Eye (tissue), 1 donor: ENCODE measurements around the gene SYS1.

Experiments
- DNase-seq: peaks from one replicate; pipeline ENCODE4 v3.0.0-alpha.2; 2015

The SYS1 gene

GRCh38 chr20:45358282-45359068 lies 4.5 kb upstream of the SYS1 start:
- no peak for DNase-seq

DNA sequence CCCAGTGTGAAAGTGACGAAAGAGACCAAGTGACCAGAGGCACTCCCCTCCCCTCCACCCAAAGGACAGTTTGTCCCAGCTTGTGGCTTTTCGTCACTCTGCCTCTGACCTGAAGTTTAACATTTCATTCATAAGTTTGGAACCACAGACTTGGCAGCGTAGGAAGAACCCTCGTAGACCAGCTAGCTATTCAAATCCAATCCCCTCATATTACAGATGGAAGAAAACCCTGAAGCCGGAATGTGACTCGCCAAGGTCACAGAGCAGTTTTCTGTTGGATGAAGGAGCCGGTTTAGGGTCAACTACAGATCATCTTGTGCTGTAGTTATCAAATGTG lies 3.9 kb upstream of the SYS1 start:
- no peak for DNase-seq

DNA sequence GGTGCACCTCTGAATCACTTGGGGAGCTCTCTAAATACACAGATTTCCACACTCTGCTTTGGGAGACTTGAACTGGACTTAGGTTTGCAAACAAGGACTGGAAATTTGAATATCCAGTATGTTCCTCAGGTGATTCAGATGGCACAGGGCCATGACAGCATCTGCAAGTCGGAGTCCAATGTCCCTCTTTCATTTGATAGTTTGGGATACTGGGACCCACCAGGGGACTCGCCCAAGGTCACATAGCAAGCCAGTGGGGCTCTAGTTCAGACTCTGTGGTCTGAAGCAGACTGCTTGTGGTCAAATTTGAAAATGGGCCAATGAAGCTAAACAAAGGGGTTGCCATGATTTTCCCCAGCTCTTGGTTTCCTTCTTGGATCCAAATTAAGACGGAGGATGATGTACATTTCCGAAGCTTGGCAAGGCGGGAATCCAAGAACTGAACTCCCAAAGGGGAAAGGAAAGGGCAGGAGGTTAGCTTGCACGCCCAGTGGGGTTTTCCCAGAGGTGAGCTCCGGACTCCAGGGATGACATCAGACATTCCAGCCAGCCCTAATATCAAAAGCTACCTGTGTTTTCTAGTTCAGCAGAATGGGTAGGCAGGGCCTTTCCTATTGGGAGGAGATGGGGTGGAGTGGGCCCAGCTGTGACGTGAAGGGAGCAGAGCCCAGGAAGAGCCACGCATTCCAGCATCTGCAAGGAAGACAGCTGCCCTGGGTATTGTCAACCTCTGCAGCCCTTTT lies 3.4 kb upstream of the SYS1 start:
- no peak for DNase-seq

- no peak for DNase-seq
Measured at GRCh38 chr20:45361793-45362192, 1.2 kb upstream of the SYS1 start.

DNA sequence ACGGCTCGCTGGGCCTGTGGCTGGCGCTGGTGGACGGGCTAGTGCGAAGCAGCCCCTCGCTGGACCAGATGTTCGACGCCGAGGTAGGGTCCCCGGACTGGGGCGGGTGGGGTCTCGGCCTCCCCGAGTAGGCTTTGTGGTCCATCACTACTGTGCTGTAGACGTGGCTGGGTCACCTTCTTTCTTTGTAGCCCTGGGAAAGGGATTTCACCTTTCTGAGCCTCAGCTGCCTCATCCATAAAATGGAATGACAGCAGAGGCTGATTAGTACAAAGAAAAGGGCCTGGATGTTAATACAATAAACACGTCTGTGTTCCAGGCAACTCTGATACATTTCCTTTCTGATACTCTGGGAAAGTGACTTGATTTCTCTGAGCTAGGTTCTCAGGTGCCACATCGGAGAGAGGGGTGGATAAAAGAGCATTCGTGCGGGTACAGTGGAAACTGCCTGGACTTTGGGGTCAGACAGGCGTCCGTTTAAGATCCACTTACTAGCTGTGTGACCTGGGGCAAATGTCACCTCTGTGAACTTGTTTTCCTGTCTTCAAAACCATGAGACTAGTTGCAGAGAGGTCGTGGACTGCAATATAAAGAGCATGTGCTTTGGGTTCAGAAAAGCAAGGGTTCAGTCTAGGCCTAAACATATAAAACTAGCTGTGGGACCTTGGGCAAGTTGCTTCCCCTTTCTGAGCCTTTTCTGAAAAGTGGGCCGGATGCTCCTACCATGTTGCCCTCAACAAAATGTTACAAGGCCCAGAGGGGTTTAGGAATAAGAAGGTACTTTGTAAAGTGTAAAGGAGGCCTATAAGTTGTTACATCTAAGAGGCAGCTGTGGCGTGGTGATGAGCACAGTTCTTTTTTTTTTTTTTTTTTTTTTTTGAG lies 896 bp downstream of the SYS1 start:
- DNase-seq: no peak

DNA sequence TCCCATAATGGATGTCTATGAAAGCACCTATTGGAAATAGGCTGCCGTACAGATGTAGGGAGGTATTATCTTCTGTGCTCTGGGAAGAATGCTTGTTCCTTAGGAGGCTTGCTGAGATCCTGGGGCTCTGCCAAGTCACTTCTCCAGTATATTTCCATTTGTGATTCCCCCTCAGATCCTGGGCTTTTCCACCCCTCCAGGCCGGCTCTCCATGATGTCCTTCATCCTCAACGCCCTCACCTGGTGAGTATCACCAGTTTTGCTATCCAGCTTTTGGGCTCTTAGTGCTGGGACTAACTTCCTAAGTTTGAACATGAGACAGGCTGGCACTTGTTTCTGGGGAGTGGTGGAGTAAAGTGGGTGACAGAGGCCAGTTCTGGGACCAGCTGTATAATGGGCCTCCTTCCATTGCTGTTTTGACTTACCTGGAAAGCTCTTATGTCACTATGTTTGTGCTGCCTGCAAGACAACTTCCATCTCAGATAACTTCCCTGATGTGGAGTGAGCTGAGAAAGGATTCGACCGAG lies 2.6 kb downstream of the SYS1 start:
- DNase-seq: no peak

DNA sequence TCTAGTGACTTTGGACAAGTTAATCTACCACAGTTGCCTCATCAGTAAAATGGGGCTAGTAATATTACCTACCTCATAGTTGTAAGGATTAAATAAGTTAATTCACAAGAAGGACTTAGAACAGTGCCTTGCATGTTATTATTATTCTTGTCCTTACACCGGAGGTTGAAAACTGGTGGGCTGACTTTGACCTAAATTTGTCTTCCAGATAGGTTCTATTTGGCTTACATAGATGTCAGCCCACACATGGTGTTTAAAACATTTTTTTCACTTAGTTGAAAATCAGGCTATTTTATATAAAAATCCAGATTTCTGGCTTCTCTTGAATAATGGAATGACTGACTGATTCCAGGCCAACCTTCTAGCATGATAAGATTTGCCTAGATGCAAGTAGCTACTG lies 3.2 kb downstream of the SYS1 start:
- no peak for DNase-seq

DNA sequence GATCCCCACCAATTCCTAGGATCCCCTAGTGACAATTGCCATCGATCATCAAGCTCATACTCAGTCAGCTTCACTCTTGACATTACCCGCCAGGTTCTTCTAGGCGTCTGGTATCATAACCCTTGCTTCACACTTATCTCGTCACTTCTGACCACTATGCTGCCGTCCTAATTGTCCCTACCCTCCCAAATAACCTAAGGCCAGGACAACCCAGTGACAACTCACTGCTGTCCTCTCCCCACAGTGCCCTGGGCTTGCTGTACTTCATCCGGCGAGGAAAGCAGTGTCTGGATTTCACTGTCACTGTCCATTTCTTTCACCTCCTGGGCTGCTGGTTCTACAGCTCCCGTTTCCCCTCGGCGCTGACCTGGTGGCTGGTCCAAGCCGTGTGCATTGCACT lies 3.7 kb downstream of the SYS1 start:
- no peak for DNase-seq

DNA sequence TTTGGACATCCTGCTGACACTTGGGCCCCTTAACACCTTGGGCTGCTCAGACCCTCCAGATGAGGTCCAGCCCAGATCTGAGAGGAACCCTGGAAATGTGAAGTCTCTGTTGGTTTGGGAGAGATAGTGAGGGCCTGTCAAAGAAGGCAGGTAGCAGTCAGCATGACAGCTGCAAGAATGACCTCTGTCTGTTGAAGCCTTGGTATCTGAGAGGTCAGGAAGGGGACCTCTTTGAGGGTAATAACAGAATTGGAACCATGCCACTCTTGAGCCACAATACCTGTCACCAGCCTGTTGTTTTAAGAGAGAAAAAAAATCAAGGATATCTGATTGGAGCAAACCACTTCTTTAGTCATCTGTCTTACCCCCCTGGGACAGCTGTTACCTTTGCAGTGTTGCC lies 4.2 kb downstream of the SYS1 start:
- no peak for DNase-seq

- no peak for DNase-seq
Measured at GRCh38 chr20:45368221-45368980, 5.4 kb downstream of the SYS1 start.

GRCh38 chr20:45370571-45371160 lies 7.7 kb downstream of the SYS1 start:
- no peak for DNase-seq

DNA sequence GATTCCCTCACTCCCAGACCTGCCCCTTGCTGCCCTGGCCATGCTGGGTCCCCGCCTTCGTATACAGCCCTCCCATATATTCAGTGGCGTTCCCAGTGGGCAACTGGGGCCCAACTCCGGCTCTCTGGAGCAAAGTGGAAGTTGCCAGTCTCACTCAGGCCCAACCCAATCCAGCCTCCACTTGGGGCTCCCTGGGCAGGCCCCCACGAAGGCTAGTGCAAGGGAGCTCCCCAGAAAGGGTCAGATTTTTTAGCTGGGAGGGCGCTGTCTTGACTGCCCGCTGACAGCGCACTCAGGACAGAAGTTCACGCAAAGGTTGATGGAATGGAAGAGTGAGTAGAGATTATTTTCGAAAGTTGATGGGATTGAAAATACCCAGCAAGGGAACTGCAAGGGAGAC lies 9.3 kb downstream of the SYS1 start:
- DNase-seq: no peak

GRCh38 chr20:45372646-45373352 lies 9.8 kb downstream of the SYS1 start:
- DNase-seq: no peak

GRCh38 chr20:45373353-45374100 lies 10.6 kb downstream of the SYS1 start:
- peak; percentile 89 for DNase-seq

DNA sequence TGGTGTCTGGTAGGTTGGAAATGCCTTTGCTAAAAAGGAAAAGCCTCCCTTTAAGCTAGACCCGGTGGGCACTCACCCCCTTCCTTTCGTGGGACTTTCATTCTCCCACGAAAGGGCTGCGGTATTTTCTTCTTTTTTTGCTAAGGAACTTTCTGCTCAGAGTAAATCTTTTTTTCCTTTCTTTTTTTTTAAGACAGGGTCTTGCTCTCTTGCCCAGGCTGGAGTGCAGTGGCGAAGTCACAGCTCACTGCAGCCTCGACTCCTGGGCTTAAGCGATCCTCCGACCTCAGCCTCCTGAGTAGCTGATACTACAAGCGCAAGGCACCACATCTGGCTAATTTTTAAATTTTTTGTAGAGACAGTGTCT lies 11.1 kb downstream of the SYS1 start:
- DNase-seq: no peak

- DNase-seq: no peak
Measured at GRCh38 chr20:45374966-45375365, 12.0 kb downstream of the SYS1 start.

DNA sequence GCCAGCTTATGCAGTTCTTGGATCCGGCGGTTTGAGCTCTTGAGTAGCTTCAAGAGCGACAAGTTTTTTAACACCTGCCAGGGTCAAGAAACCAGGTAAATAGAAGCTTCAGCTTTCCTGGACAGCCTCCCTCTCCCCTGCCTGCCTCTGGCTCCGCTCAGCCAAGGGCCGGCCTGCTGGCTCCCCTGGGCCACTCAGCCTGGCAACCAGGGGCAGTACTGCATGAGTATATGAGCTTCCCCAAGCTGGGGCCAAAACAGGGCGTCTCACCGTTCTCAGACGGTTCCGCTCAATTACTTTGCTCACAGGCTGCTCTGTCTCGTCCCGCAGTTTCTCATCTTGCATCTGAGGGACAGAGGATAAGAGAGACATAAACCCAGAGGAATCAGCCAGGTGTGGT lies 14.3 kb downstream of the SYS1 start:
- no peak for DNase-seq

DNA sequence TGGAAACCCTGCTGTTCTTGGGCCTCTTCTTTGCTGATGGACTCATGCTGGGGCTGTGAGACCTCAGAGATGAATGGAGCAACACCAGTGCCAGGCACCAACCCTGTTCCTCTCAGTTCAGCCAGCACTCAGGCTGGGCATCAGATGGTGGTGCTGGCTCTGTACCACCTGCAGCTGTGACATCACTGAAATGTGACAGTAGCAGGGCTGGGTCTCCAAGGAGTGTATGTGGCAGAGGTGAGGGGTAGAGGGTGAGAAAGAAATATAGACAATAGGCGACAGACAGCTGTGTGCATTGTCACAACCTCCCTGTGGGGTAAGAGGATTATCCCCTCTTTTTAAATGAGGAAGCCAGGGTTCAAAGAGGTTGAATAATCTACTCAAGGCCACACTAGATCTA lies 15.2 kb downstream of the SYS1 start, which contains the start of gene TP53TG5:
Gene TP53TG5, minus strand, starts transcription at position 135 of the 400 bp plus-strand sequence. Its CDS starts 89 bp downstream, at position 46.
- no peak for DNase-seq

GRCh38 chr20:45387274-45387673 lies 24.3 kb downstream of the SYS1 start:
- DNase-seq: no peak

GRCh38 chr20:45390931-45391330 lies 28.0 kb downstream of the SYS1 start:
- DNase-seq: no peak

- DNase-seq: no peak
Measured at GRCh38 chr20:45391559-45391958, 28.6 kb downstream of the SYS1 start.
